Measurements from ENCODE around the gene REV1.

The REV1 gene

DNA sequence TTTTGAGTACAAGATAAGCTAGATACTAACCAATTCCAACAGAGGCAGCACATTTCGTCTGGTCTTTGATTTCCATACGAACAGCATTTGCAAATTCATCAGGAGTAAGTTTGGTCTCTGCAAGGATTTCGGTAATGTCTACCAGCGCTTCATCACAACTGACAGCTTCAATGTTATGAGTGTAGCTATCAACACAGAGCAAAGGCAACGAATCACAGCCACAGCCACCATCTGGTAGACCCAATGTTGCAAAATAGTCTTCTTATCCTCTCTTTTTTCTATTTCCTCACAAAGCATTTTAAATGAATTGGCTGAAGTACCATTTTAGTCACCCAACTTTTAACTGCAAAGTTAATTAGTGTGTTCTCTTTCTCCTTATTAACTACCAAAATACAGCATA, 68.3 kb downstream of the REV1 start:
- H2AFZ ChIP-seq (ENCODE audit: low read depth, low read length): no peak overlapping the region
- peaks cover 37% of the 10 kb centered on the region for H3K36me3 ChIP-seq (replicated peaks; ENCODE audit: low read depth, low read length)
- H3K9me3 ChIP-seq (ENCODE audit: insufficient read depth, low read length): no peaks in the 10 kb centered on the region
- H3K4me3 ChIP-seq (ENCODE audit: low read length): no peak overlapping the region
- no peak overlapping the region for H3K27ac ChIP-seq (ENCODE audit: low read length)
- H3K4me1 ChIP-seq (ENCODE audit: low read length): no peaks in the 10 kb centered on the region
- H3K27me3 ChIP-seq (ENCODE audit: low read depth, low read length): no peaks in the 10 kb centered on the region
- TF ChIP-seq, protein P1, sequence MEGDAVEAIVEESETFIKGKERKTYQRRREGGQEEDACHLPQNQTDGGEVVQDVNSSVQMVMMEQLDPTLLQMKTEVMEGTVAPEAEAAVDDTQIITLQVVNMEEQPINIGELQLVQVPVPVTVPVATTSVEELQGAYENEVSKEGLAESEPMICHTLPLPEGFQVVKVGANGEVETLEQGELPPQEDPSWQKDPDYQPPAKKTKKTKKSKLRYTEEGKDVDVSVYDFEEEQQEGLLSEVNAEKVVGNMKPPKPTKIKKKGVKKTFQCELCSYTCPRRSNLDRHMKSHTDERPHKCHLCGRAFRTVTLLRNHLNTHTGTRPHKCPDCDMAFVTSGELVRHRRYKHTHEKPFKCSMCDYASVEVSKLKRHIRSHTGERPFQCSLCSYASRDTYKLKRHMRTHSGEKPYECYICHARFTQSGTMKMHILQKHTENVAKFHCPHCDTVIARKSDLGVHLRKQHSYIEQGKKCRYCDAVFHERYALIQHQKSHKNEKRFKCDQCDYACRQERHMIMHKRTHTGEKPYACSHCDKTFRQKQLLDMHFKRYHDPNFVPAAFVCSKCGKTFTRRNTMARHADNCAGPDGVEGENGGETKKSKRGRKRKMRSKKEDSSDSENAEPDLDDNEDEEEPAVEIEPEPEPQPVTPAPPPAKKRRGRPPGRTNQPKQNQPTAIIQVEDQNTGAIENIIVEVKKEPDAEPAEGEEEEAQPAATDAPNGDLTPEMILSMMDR (IDR thresholded peaks at IDR 0.05; ENCODE audit: low read depth, low read length): no peak
- TF ChIP-seq EZH2phosphoT487 (IDR thresholded peaks at IDR 0.05; ENCODE audit: low read depth): no peak
- no peak overlapping the region for H3K4me2 ChIP-seq (ENCODE audit: low read length)
- no peaks in the 10 kb centered on the region for H3K79me2 ChIP-seq (ENCODE audit: low read length)
- no peak overlapping the region for H3K9ac ChIP-seq (ENCODE audit: low read length)
- H4K20me1 ChIP-seq (ENCODE audit: insufficient read depth, low read length): no peaks in the 10 kb centered on the region

DNA sequence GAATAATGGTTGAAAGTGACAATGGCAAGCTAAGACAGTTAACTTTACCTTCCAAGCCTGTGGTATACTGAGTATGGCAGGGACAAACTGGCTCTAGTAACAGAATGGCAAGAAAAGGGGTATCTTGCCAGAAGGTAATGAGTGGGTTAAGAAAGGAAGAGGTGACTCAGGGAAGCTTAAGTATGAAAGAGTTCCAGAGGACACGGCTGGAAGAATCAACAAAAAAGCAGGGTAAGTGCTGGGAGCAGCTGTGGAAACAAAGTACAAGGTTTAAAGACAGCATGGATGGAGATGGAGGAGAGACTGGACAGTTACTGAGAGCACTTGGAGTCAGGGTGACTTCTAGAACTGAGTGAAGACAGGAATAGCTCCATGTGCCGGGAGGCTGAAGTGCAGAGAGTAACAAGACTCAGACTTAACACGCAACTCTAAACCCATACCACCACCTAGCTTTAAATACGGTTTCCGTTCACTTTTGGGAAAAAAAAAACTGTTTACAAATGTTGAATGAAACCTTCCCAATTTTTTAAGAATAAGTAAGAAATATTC, 69.0 kb downstream of the REV1 start:
- no peak for TF ChIP-seq EZH2phosphoT487 (IDR thresholded peaks at IDR 0.05; ENCODE audit: low read depth)
- TF ChIP-seq, protein P1 (IDR thresholded peaks at IDR 0.05; ENCODE audit: low read depth, low read length): no peak
- Histone ChIP-seq H3K9me3 (ENCODE audit: insufficient read depth, low read length) (no peaks in the 10 kb centered on the region), H3K9ac (ENCODE audit: low read length) (no peak overlapping the region), H3K27me3 (ENCODE audit: low read depth, low read length) (no peaks in the 10 kb centered on the region), H3K4me3 (ENCODE audit: low read length) (no peak overlapping the region), H3K4me2 (ENCODE audit: low read length) (no peak overlapping the region), H3K79me2 (ENCODE audit: low read length) (no peaks in the 10 kb centered on the region), H2AFZ (ENCODE audit: low read depth, low read length) (no peak overlapping the region), H4K20me1 (ENCODE audit: insufficient read depth, low read length) (no peaks in the 10 kb centered on the region), H3K4me1 (ENCODE audit: low read length) (no peaks in the 10 kb centered on the region), H3K27ac (ENCODE audit: low read length) (no peak overlapping the region), H3K36me3 (replicated peaks; ENCODE audit: low read depth, low read length) (peaks cover 42% of the 10 kb centered on the region)

DNA sequence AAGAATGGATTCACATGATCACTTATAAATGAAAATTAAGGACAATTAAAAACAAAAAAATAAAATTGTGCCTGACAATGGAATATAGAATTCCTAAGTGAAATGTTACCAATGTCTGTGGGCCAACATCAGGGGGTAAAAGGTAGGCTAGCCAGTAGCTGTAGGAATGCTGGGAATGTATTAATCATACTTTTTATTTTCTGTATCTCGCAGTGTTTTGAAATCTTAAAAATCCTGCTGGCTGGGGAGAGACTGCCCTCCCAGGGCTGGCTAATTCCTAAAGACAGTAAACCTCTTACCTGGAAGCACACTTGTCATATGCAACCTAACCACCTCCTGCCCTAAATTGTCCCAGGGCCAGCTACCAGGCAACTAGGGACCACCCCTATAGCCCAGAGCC, 69.8 kb downstream of the REV1 start:
- Histone ChIP-seq H3K9ac (ENCODE audit: low read length) (no peak overlapping the region), H3K79me2 (ENCODE audit: low read length) (no peaks in the 10 kb centered on the region), H2AFZ (ENCODE audit: low read depth, low read length) (no peak overlapping the region), H3K27me3 (ENCODE audit: low read depth, low read length) (no peaks in the 10 kb centered on the region), H3K36me3 (replicated peaks; ENCODE audit: low read depth, low read length) (peaks cover 47% of the 10 kb centered on the region), H3K4me2 (ENCODE audit: low read length) (no peak overlapping the region), H4K20me1 (ENCODE audit: insufficient read depth, low read length) (0 out of 2 replicates have a peak, but pooled peaks cover 3% of the 10 kb centered on the region), H3K9me3 (ENCODE audit: insufficient read depth, low read length) (no peaks in the 10 kb centered on the region), H3K27ac (ENCODE audit: low read length) (no peak overlapping the region), H3K4me1 (ENCODE audit: low read length) (no peaks in the 10 kb centered on the region), H3K4me3 (ENCODE audit: low read length) (no peak overlapping the region)
- TF ChIP-seq, protein P1 (IDR thresholded peaks at IDR 0.05; ENCODE audit: low read depth, low read length): no peak
- no peak for TF ChIP-seq EZH2phosphoT487 (IDR thresholded peaks at IDR 0.05; ENCODE audit: low read depth)

DNA sequence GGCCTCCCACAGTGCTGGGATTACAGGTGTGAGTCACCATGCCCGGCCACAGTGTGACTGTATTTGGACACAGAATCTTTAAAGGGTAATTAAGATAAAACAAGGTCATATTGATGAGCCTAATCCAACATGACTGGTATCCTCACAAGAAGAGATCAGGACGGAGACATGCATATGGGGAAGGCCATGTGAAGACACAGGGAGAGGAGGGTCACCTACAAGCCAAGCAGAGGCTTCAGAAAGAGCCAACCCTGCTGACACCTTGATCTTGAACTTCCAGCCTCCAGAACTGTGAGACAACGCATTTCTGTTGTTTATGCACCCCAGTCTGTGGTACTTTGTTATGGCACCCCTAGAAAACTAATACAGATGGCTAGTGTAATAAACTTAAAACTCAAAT, 72.4 kb downstream of the REV1 start:
- Histone ChIP-seq H2AFZ (ENCODE audit: low read depth, low read length) (no peak overlapping the region), H3K79me2 (ENCODE audit: low read length) (no peaks in the 10 kb centered on the region), H3K9ac (ENCODE audit: low read length) (no peak overlapping the region), H4K20me1 (ENCODE audit: insufficient read depth, low read length) (0 out of 2 replicates have a peak, but pooled peaks cover 3% of the 10 kb centered on the region), H3K9me3 (ENCODE audit: insufficient read depth, low read length) (no peaks in the 10 kb centered on the region), H3K4me3 (ENCODE audit: low read length) (no peak overlapping the region), H3K27ac (ENCODE audit: low read length) (no peak overlapping the region), H3K4me1 (ENCODE audit: low read length) (no peaks in the 10 kb centered on the region), H3K4me2 (ENCODE audit: low read length) (no peak overlapping the region), H3K27me3 (ENCODE audit: low read depth, low read length) (no peaks in the 10 kb centered on the region), H3K36me3 (replicated peaks; ENCODE audit: low read depth, low read length) (peaks cover 55% of the 10 kb centered on the region)
- TF ChIP-seq, protein P1 (IDR thresholded peaks at IDR 0.05; ENCODE audit: low read depth, low read length): no peak
- no peak for TF ChIP-seq EZH2phosphoT487 (IDR thresholded peaks at IDR 0.05; ENCODE audit: low read depth)
